ENCODE data around the gene GPR31.
A peak's percentile ranks its signal among the peaks of the same experiment; 100 is the strongest.

Gene GPR31

GRCh38 chr6:167122041-167122826 is 35.5 kb downstream of the GPR31 start:
- H3K27ac ChIP-seq, result no peak overlapping the region
- no peak for TF ChIP-seq ZFX (IDR thresholded peaks at IDR 0.05; ENCODE audit: borderline replicate concordance)
- TF ChIP-seq CTCF (IDR thresholded peaks at IDR 0.05), result no peak

DNA sequence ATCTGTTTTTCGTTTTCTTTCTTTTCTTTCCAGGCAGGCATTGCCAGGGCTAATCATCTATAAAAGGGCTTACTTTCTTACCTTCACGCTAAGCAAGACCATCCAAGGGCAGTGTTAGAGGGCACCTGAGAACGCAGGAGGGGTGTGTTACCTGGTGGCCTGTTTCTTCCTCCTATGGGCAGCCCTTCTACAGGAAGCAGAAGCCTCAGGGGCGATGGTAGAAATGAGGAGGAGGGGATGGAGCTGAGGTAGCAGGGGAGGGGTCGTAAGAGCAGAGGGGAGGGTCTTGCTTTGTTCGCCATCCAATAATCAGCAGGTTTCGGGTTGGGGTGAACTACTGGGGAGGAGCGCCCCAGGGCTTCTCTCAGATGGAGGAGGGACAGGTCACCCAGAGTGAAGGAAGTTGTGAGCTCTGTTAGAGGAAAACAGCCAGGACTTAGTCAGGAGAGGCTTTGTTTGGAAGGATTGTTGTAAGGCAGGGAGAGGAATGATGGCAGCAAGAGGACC is 36.4 kb downstream of the GPR31 start:
- H3K27ac ChIP-seq, result no peak overlapping the region
- TF ChIP-seq CTCF (IDR thresholded peaks at IDR 0.05) (no peak), ZFX (IDR thresholded peaks at IDR 0.05; ENCODE audit: borderline replicate concordance) (no peak)

GRCh38 chr6:167120583-167120903 is 37.2 kb downstream of the GPR31 start:
- no peak overlapping the region for H3K27ac ChIP-seq
- no peak for TF ChIP-seq ZFX (IDR thresholded peaks at IDR 0.05; ENCODE audit: borderline replicate concordance)

GRCh38 chr6:167119670-167120582 is 37.9 kb downstream of the GPR31 start:
- no peak for TF ChIP-seq ZFX (IDR thresholded peaks at IDR 0.05; ENCODE audit: borderline replicate concordance)
- peak; percentile 59 for TF ChIP-seq CTCF (IDR thresholded peaks at IDR 0.05)
- no peak overlapping the region for H3K27ac ChIP-seq

GRCh38 chr6:167118839-167119238 is 38.9 kb downstream of the GPR31 start:
- TF ChIP-seq CTCF (IDR thresholded peaks at IDR 0.05) (no peak), ZFX (IDR thresholded peaks at IDR 0.05; ENCODE audit: borderline replicate concordance) (no peak)
- H3K27ac ChIP-seq, result no peak overlapping the region

DNA sequence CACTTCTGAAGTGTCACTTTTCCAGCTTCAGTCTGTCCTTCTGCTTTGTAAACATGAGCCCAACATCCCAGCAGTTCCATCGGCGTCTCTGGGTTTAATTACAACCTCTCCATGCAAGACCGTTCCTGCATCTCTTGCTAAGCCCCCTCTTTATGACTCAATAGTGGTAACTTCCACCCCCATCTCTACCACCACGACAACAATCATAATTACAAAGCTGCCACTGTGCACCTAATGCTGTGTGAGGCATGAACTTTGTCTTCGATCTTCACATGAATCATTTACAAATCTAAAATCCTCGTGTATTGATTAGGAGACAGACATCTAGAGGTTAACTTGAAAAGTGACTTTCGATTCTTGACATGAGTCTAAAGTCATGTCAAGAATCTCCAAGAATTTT is 39.8 kb downstream of the GPR31 start:
- no peak overlapping the region for H3K27ac ChIP-seq
- TF ChIP-seq ZFX (IDR thresholded peaks at IDR 0.05; ENCODE audit: borderline replicate concordance) (no peak), CTCF (IDR thresholded peaks at IDR 0.05) (no peak)

- TF ChIP-seq ZFX (IDR thresholded peaks at IDR 0.05; ENCODE audit: borderline replicate concordance), result no peak
- H3K27ac ChIP-seq, result no peak overlapping the region
These were observed 40.9 kb downstream of the GPR31 start for GRCh38 chr6:167116838-167117228.

Measured in 22Rv1 (cell line).